Hematopoietic multipotent progenitor cell (in vitro differentiated cells): ENCODE data around the gene SYCE3. TPM values are rescaled to one million over a fixed set of nuclear protein-coding genes. Genes with fewer than 3 reads are reported as not detected.
"Not testable (repeated sequence)": the region's sequence is repeated elsewhere in the genome, so short reads cannot be mapped to it uniquely, and the experiment has no call there.

Experiments used
- DNase-seq, 3 donors: peaks; one replicate each; pipeline ENCODE4 v3.0.0-alpha.2; 2011 to 2015; ENCODE audit warnings: low read depth in 2 of 3, low spot score in 2 of 3
- total RNA-seq: library from RNA; depleted of rRNA; stranded (reverse); fragments of >200 nt; gene quantifications from one replicate; pipeline ENCODE4 v1.2.3, GENCODE V29; 2012

SYCE3 gene
- total RNA-seq, 1 donor: 0.54 TPM

DNA sequence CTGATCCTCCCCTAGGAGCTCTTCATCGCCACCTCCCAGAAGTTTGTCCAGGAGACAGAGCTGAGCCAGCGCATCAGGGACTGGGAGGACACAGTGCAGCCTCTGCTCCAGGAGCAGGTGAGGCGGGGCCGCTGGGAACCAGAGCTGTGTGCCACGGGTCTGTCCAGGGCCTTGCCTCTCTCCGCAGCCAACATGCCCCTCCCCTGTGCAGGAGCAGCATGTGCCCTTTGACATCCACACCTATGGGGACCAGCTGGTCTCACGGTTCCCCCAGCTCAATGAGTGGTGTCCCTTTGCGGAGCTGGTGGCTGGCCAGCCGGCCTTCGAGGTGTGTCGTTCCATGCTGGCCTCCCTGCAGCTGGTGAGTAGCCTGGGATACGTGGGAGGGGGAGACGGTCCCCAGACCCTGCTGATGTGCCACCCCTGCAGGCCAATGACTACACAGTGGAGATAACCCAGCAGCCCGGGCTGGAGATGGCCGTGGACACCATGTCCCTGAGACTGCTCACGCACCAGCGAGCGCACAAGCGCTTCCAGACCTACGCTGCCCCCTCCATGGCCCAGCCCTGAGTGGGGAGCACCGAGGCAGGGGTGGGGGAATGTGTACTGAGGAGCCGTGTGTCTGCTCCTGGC lies 39.8 kb downstream of the SYCE3 start:
- no peak for DNase-seq

DNA sequence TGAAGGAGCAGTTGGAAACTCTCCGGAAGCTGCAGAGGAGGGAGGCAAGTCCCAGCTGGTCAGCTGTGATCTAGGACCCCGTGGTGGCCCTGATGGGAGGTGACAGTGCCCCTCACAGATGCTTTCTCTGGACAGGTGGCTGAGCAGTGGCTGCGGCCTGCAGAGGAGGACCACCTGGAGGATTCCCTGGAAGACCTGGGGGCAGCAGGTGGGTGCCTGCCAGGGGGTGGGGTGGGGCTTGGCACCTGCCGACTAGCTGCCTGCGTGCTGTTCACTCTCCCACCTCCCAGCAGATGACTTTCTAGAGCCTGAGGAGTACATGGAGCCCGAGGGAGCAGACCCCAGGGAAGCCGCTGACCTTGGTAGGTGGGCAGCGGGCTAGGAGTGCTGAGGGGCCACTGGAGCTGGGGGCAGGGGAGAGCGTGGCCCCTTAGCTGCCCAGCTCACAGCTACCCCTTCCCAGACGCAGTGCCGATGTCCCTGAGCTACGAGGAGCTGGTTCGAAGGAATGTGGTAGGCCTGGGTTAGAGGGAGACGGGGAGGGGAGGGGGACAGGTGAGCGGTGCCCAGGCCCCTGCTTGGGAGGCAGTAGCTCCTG lies 40.4 kb downstream of the SYCE3 start:
- no peak for DNase-seq

GRCh38 chr22:50521710-50522109 lies 41.0 kb downstream of the SYCE3 start:
- no peak for DNase-seq

GRCh38 chr22:50520826-50521453 lies 41.8 kb downstream of the SYCE3 start:
- DNase-seq: no peak

DNA sequence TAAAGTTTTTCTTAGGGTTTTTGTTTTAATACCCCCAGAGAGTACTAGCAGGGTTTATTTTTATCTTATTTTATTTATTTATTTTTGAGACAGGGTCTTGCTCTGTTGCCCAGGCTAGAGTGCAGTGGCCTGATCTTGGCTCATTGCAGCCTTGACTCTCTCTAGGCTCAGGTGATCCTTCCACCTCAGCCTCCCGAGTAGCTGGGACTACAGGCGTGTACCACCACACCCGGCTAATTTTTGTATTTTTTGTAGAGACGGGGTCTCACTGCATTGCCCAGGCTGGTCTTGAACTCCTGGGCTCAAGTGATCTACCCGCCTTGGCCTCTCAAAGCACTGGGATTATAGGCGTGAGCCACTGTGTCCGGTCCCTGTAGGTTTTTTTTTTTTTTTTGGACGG lies 42.5 kb downstream of the SYCE3 start:
- not testable (repeated sequence) for DNase-seq

- DNase-seq: no peak
Measured at GRCh38 chr22:50519151-50519550, 43.6 kb downstream of the SYCE3 start.

DNA sequence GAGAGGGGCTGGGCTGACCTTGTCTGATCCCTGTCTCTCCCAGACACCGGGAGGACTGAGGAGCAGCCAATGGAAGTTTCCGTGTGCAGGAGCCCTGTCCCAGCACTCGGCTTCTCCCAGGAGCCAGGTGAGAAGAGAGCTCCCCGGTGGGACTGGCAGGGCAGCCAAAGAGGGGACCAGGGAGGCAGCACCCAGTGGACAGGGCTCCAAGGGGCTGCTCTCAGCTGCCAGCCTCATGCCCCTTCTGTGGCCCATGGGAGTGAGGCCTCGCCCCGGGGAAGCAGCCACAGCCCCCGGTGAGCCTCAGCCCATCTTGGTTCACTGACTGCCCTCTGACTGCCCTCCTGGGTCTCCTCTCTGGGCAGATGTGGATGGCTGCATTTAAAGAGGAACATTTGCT lies 44.1 kb downstream of the SYCE3 start:
- no peak for DNase-seq

DNA sequence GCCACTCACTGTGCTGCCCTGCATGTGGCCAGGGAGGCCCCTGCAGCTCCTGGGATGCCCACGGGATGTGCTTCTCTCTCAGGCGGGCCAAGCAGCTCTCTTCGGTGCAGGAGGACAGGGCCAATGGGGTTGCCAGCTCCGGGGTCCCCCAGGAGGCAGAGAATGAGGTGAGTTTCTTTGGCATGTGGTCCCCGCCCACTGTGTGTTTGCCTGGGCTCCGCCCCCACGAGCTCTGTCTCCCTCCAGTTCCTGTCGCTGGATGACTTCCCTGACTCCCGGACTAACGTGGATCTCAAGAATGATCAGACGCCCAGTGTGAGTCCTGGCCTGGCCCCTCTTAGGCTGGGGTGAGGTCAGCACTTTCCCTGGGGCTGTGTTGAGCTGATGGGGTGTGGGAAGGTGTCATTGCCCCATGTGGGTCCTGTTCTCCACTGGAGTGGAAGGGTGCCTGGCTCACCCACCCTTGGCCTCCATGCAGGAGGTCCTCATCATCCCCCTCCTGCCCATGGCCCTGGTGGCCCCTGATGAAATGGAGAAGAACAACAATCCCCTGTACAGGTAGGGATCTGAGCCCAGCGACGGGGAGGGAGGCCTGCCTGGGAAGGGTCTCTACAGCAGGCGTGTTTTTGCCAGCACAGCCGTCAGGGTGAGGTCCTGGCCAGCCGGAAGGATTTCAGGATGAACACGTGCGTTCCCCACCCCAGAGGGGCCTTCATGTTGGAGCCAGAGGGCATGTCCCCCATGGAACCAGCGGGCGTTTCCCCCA lies 45.0 kb downstream of the SYCE3 start:
- DNase-seq: no peak

DNA sequence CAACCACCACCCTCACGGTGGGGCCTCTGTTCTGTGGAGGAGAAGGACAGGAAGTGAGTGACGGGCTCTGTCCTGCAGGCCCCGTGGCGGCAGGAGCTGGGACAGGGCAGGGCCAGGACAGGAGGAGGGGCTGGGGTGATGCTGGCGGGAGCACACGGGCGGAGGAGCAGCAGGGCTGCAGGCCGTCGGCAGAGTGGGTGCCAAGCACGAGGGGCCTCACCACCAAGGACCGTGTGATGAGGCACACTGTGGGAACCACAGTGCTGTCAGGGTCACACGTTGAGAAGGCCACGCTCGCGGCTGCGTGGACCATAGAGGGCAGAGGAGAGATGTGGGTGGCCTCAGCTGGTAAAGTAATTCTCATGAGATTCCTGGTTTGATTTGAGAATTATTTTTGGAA lies 45.8 kb downstream of the SYCE3 start:
- DNase-seq: no peak

DNA sequence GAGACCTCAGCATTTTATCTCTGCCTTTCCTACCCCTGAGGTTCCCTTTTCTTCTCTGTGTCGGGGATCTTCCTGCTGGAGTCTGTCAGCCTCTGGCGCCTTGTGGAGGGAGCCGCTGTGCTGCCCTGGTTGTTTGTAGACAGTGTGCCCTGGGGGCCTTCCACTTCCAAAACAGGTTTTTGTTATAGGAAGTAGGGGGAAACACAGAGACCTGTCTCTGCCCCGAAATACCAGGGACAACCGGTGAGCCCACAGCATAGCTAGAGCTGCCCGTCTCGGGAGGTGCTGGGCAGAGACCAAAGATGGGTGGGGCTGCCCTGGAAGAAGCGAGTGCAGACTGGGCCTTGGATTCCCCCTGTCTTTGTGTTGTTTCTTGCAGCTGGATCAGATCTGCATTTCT lies 46.7 kb downstream of the SYCE3 start:
- DNase-seq: no peak

DNA sequence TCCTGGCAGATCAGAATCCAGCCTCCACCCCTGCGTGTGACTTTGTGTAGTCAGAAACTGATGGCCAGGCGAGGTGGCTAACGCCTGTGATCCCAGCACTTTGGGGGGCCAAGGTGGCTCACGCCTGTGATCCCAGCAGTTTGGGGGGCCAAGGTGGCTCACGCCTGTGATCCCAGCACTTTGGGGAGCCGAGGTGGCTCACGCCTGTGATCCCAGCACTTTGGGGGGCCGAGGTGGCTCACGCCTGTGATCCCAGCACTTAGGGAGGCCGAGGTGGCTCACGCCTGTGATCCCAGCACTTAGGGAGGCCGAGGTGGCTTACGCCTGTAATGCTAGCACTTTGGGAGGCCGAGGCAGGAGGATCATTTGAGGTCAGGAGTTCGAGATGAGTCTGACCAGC lies 49.5 kb downstream of the SYCE3 start:
- no peak for DNase-seq

DNA sequence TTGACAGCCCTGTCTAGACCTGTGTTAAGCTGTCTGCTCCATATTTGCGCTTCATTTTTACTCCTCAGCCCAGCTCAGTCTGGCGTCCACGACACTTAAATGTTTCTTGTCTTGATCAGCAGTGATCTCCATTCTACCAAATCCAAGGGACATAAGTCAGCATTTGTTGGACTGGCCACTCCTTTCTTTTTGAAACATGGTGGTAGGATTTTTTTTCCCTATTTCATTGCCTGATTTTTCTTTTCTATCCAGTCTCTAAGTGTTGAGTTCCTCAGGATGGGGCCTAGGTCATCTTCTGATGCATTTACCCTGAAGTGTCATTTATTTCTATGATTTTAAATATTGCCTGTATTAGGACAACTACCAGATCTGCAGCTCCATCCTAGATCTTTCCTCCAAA lies 53.8 kb downstream of the SYCE3 start:
- DNase-seq: no peak

GRCh38 chr22:50507991-50508884 lies 54.5 kb downstream of the SYCE3 start, which contains the start of gene NCAPH2:
NCAPH2 (plus strand) TSS chr22:50508224; CDS start chr22:50508338, 114 bp downstream.
- DNase-seq: peak; percentile 98 to 99 (median 99)

DNA sequence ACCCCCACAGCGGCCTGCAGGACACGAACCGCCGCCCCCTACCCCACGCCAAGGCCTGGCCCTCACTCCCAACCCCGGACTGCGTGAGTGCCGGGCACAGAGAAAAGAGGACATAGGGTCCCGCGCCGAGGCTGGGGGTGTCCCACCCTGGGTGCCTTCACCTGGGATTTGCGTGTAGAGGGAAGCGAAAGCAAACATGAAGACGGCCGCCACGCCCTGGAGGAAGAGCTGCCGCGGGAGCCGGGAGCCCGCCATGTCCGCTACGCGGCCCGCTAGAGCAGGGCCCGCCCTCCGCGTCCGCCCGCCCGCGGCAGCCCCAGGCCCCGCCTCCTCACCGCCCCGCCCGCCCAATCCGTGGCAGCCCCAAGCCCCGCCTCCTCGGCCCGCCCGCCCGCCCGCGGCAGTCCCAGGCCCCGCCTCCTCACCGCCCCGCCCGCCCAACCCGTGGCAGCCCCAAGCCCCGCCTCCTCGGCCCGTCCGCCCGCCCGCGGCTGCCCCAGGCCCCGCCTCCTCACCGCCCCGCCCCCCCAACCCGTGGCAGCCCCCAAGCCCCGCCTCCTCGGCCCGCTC lies 55.2 kb downstream of the SYCE3 start, which contains the start of gene LMF2:
TSS of gene LMF2 (minus strand) at position 282 of the 570 bp plus-strand sequence. CDS start at position 255, 27 bp downstream.
- DNase-seq: no peak

DNA sequence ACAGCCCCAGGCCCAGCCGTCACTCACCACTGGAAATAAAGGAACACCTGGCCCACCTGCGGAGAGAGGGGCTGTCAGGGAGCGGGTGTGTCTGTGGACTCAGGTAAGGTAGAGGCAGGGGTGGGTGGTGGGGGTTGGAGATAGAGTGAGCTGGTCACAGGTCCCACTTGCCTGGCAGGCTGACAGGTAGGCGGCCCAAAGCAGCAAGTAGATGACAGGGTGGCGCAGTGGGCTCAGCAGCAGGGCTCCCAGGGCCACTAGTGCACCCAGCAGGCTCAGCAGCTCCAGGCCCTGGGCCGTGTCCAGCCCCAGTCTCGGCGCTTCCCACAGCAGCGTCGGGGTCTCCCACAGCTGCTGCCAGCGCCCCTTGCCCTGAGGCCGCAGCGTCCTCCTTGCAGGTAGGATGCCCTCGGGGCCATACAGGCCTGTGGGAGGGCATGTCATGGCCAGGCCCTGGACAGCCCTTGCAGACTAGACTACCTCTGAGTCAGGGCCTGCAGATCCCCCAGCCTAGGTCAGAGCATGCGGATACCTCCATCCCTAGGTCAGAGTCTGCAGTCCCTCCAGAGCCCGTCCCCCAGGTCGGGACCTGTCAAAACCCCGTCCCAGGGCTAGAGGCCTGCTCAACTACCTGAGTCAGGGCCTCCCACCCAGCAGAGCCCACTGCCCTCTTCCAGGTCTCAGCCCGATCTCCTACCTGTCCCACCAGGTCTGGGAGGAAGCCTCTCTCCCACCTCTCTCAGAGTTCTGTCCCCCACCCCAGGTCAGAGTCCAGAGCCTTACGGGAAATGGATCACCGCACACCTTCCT lies 55.9 kb downstream of the SYCE3 start:
- DNase-seq: peak in 1 of 3 donors; percentile 8

DNA sequence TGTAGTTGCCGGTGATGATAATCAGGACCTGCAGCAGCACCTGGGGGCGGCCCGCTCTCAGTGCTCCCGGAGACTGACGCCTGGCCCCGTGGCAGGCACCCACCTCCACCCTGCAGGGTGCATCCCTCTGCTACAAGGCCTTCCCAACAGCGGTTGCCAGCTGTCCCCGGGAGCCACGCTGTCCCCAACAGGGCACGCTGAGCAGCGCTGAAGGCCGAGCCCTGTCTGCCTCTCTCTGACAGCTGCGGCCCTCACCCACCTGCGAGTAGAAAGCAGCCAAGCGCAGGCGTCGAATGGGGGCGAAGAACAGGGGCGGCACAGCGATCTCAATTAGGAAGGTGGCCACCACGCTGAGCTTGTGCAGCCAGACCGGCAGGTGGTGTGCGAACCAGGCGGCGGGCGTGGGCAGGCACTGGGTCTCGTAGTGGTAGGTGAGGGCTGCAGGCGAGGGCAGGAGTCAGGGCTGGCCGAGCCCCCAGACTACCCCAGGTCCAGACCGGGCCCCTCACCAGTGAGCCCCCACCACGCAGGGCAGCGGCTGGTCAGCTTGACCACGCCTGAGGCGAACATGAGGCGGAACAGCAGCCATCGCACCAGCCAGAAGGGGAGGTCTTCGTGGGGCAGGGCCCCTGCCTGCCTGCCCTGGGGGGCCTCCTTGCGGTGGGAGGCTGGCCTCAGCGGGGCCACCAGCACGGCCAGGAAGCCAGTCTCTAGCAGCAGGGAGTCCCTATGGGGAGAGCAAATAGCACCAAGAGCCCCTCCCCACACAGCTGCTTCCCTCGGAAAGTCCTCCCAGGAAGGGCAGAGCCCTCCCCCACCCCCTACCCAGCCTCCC lies 56.7 kb downstream of the SYCE3 start:
- DNase-seq: no peak

- no peak for DNase-seq
Measured at GRCh38 chr22:50505276-50505775, 57.4 kb downstream of the SYCE3 start.
